GM06990 (cell line): ENCODE measurements around the gene HEPN1.

ENCODE experiments used
- DNase-seq: peaks from one replicate; pipeline ENCODE4 v3.0.0-alpha.2; 2011; ENCODE audit not compliant: insufficient read length; ENCODE audit errors: extremely low read depth
- H3K27me3 ChIP-seq: replicated peaks from 2 replicates; pipeline ENCODE4 v1.6.0; 2011; ENCODE audit warnings: low read length; ENCODE audit not compliant: control insufficient read depth, insufficient read depth
- H3K36me3 ChIP-seq: 2 replicates; pipeline ENCODE4 v1.5.1; 2011; ENCODE audit warnings: low read length; ENCODE audit not compliant: control insufficient read depth, insufficient read depth
- H3K4me3 ChIP-seq: replicated peaks from 2 replicates; pipeline ENCODE4 v1.5.1; 2011; ENCODE audit warnings: low read depth, mild to moderate bottlenecking, control low read depth, low read length
- CTCF ChIP-seq: IDR thresholded peaks from 2 replicates; pipeline ENCODE4 v1.5.1; 2011; ENCODE audit warnings: low read length, control low read depth, mild to moderate bottlenecking, inconsistent platforms; ENCODE audit not compliant: insufficient read depth, poor library complexity, severe bottlenecking

HEPN1 gene

DNA sequence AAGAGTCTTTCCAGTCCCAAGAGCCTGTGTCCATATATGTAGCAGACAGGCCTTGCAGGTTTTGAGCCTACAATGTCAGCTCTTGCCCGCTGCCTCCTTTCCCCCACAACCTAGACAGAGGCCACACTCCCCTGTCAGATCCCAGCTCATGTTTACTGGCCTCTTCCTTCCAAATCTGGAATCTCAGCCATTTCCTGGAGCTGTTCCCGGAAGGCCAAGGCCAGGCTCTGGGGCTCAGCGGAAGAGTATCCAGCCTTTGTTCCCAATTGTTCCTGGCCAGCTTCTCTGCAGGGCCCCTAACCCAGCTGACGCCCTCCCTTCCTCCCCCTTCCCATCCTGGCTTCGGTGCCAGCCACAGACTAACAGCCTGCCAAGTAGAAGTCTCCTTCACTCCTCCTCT is 20.3 kb upstream of the HEPN1 start:
- TF ChIP-seq CTCF = no peak
- DNase-seq = no peak
- no peaks in the 10 kb centered on the region for H3K36me3 ChIP-seq
- H3K27me3 ChIP-seq = no peaks in the 10 kb centered on the region; the same call in 1 of the 2 replicates
- no peak overlapping the region for H3K4me3 ChIP-seq

DNA sequence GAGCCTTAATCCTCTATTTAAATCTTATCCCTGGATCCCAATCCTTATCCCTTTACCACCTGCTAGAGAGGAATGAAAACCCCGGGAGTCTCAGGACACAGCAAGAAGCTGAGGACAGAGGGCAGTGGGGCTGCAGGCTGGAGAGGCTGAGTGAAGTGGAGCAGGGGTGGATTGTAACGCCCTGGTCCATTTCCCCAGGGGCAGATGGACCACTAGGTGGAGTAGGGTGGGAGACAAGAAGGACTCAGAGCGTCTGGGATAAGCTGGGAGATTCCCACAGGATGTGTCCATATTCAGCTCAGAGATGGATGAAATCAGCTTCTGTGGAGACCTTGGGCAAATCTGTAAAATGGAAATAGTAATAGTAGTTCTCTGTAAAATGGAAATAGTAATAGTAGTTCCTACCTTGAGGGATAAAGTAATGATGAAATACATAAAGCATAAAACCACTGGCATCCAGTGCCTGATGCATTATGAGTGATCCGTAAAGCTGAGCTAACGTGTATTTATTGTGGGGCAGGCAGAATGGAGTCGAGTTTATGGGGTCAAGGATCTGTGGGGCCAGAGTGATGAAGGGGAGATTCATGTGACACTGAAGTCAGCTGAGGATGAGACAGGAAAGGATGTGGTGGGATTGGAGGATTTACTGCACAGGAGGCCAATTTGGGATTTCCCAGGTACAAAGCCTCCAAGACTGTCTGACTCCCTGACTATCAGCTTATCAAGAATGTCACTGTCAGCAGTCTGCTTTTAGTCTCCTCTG is 19.5 kb upstream of the HEPN1 start:
- H3K36me3 ChIP-seq = no peaks in the 10 kb centered on the region
- no peak overlapping the region for H3K4me3 ChIP-seq
- no peak for DNase-seq
- no peak for TF ChIP-seq CTCF
- no peaks in the 10 kb centered on the region for H3K27me3 ChIP-seq

GRCh38 chr11:124900464-124900863 is 18.6 kb upstream of the HEPN1 start:
- Histone ChIP-seq H3K4me3 (no peak overlapping the region), H3K27me3 (no peaks in the 10 kb centered on the region), H3K36me3 (no peaks in the 10 kb centered on the region)
- no peak for DNase-seq
- no peak for TF ChIP-seq CTCF

DNA sequence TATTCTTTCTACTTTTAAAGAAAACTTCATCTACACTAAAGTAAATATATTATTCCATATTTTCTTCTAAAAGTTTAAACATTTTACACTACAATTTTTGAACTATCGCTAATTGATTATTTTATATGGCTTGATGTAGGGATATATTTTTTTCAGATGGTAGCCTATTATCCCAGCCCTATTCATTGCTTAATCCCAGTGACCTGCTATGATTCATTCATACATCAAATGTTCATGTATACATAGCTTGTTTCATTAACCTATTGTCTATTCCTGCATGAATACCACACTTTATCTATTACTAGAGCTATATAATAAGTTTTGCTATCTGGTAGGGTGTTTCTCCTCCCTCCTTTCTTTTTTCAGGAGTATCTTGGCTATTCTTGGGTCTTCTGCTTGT is 16.4 kb upstream of the HEPN1 start:
- no peak for TF ChIP-seq CTCF
- DNase-seq = no peak
- no peaks in the 10 kb centered on the region for H3K36me3 ChIP-seq
- H3K4me3 ChIP-seq = no peak overlapping the region
- H3K27me3 ChIP-seq = no peaks in the 10 kb centered on the region

- DNase-seq = no peak
- Histone ChIP-seq H3K36me3 (no peaks in the 10 kb centered on the region), H3K4me3 (no peak overlapping the region), H3K27me3 (no peaks in the 10 kb centered on the region; the same call in 1 of the 2 replicates)
- TF ChIP-seq CTCF = no peak
These were observed 3.3 kb upstream of the HEPN1 start for GRCh38 chr11:124915541-124916369.
